HEK293 (cell line): ENCODE measurements around the gene TNFAIP2.

Source experiments
- CTCF ChIA-PET: fragments of 350-600 bp; formaldehyde crosslinking; extraction: SDS; loops from one replicate; lab custom pipeline; 2021; ENCODE audit warnings: antibody characterized with exemption; lab: Yijun Ruan, JAX
- POLR2A ChIA-PET: fragments of 300-600 bp; formaldehyde crosslinking; extraction: SDS; loops from one replicate; lab custom pipeline; 2020; ENCODE audit warnings: antibody characterized with exemption, inconsistent platforms; lab: Yijun Ruan, JAX
- H3K27ac ChIP-seq: fragments of 200-500 bp; sonication (Bioruptor generic); 2 replicates; pipeline ENCODE4 v1.5.1; 2014; ENCODE audit warnings: low read depth, low read length, control low read depth, inconsistent platforms; ENCODE audit errors: extremely low read depth
- H3K36me3 ChIP-seq, 2 experiments: fragments of 200-500 bp in 1 of 2; sonication (Bioruptor generic) in 1 of 2; 1 replicate in 1 of 2; 2 replicates in 1 of 2; pipeline ENCODE4 v1.5.1; 2014 to 2017; ENCODE audit warnings: inconsistent platforms in 2 of 2, low read length in 2 of 2; ENCODE audit not compliant: control insufficient read depth in 2 of 2, insufficient read depth in 1 of 2
- H3K4me1 ChIP-seq: fragments of 200-500 bp; sonication (Bioruptor generic); 2 replicates; pipeline ENCODE4 v1.5.1; 2014; ENCODE audit warnings: mild to moderate bottlenecking, low read length, inconsistent platforms; ENCODE audit not compliant: control insufficient read depth, insufficient read depth
- H3K4me3 ChIP-seq: 2 replicates; pipeline ENCODE4 v1.5.1; 2011; ENCODE audit warnings: low read depth, mild to moderate bottlenecking, control low read depth, low read length, moderate library complexity
- H3K9me3 ChIP-seq: fragments of 200-500 bp; sonication (Bioruptor generic); 2 replicates; pipeline ENCODE4 v1.5.1; 2014; ENCODE audit warnings: low read depth, low read length, inconsistent platforms; ENCODE audit not compliant: control insufficient read depth, insufficient read depth
- BCL11A ChIP-seq: fragments of 450-650 bp; formaldehyde crosslinking; IDR thresholded peaks from 2 replicates; pipeline ENCODE4 v1.5.1; 2016; ENCODE audit warnings: low read depth, missing biosample characterization, missing genetic modification characterization
- GFI1B ChIP-seq: fragments of 450-650 bp; formaldehyde crosslinking; IDR thresholded peaks from 2 replicates; pipeline ENCODE4 v1.5.1; 2016; ENCODE audit warnings: missing biosample characterization, missing genetic modification characterization
- PBX3 ChIP-seq: sonication (generic); formaldehyde crosslinking; IDR thresholded peaks from 2 replicates; pipeline ENCODE4 v1.8.1; 2022; ENCODE audit warnings: mild to moderate bottlenecking, moderate library complexity, missing genetic modification reagents
- REST ChIP-seq: fragments of 450-650 bp; formaldehyde crosslinking; IDR thresholded peaks from 2 replicates; pipeline ENCODE4 v1.5.1; 2016; ENCODE audit warnings: missing biosample characterization, missing genetic modification characterization
- SALL2 ChIP-seq: fragments of 450-650 bp; formaldehyde crosslinking; IDR thresholded peaks from 2 replicates; pipeline ENCODE4 v1.5.0; 2017; ENCODE audit warnings: missing biosample characterization, mild to moderate bottlenecking, missing genetic modification characterization, borderline replicate concordance
- TRIM28 ChIP-seq: IDR thresholded peaks from 2 replicates; pipeline ENCODE4 v1.6.1; 2011; ENCODE audit warnings: low read length, control low read depth, borderline replicate concordance
- YY1 ChIP-seq: fragments of 450-650 bp; formaldehyde crosslinking; IDR thresholded peaks from 2 replicates; pipeline ENCODE4 v1.5.1; 2018; ENCODE audit warnings: missing biosample characterization, missing genetic modification characterization
- ZBTB26 ChIP-seq: fragments of 450-650 bp; formaldehyde crosslinking; optimal IDR thresholded peaks from 2 replicates; pipeline ENCODE3; 2016; ENCODE audit warnings: missing biosample characterization, mild to moderate bottlenecking, missing genetic modification characterization
- ZBTB7A ChIP-seq: fragments of 450-650 bp; formaldehyde crosslinking; IDR thresholded peaks from 2 replicates; pipeline ENCODE4 v1.5.1; 2016; ENCODE audit warnings: low read depth, missing biosample characterization, missing genetic modification characterization
- ZNF169 ChIP-seq: fragments of 450-650 bp; formaldehyde crosslinking; IDR thresholded peaks from 2 replicates; pipeline ENCODE4 v1.5.1; 2016; ENCODE audit warnings: missing biosample characterization, missing genetic modification characterization
- ZNF292 ChIP-seq: fragments of 450-650 bp; formaldehyde crosslinking; IDR thresholded peaks from 2 replicates; pipeline ENCODE4 v1.5.1; 2016; ENCODE audit warnings: low read depth, missing biosample characterization, missing genetic modification characterization, borderline replicate concordance
- ZNF324 ChIP-seq: fragments of 450-650 bp; formaldehyde crosslinking; IDR thresholded peaks from 2 replicates; pipeline ENCODE4 v1.5.1; 2016; ENCODE audit warnings: missing biosample characterization, missing genetic modification characterization
- ZNF518A ChIP-seq: fragments of 450-650 bp; formaldehyde crosslinking; conservative IDR thresholded peaks from 2 replicates; pipeline ENCODE4 v1.5.1; 2016; ENCODE audit warnings: low read depth, missing biosample characterization, missing genetic modification characterization
- ZNF530 ChIP-seq: fragments of 450-650 bp; formaldehyde crosslinking; IDR thresholded peaks from 2 replicates; pipeline ENCODE4 v1.5.1; 2016; ENCODE audit warnings: low read depth, missing biosample characterization, missing genetic modification characterization
- ZNF558 ChIP-seq: fragments of 450-650 bp; formaldehyde crosslinking; IDR thresholded peaks from 2 replicates; pipeline ENCODE4 v1.5.1; 2016; ENCODE audit warnings: missing biosample characterization, missing genetic modification characterization
- ZNF621 ChIP-seq: fragments of 450-650 bp; formaldehyde crosslinking; IDR thresholded peaks from 2 replicates; pipeline ENCODE4 v1.5.1; 2017; ENCODE audit warnings: missing biosample characterization, missing genetic modification characterization
- ZNF76 ChIP-seq: fragments of 450-650 bp; formaldehyde crosslinking; IDR thresholded peaks from 2 replicates; pipeline ENCODE4; 2016; ENCODE audit warnings: low read depth, missing biosample characterization, missing genetic modification characterization, borderline replicate concordance
- ZNF830 ChIP-seq: fragments of 450-650 bp; IDR thresholded peaks from 2 replicates; pipeline ENCODE4 v1.5.0; 2018; ENCODE audit warnings: missing biosample characterization, missing genetic modification characterization, low read depth, mild to moderate bottlenecking, moderate library complexity
- ZSCAN4 ChIP-seq: fragments of 450-650 bp; formaldehyde crosslinking; IDR thresholded peaks from 2 replicates; pipeline ENCODE4 v1.5.1; 2017; ENCODE audit warnings: missing biosample characterization, missing genetic modification characterization

The TNFAIP2 gene

GRCh38 chr14:103115845-103116572 is 7.3 kb upstream of the TNFAIP2 start:
- Histone ChIP-seq H3K4me3 (no peak overlapping the region), H3K4me1 (no peaks in the 10 kb centered on the region), H3K27ac (no peak overlapping the region), H3K9me3 (no peaks in the 10 kb centered on the region), H3K36me3 (no peaks in the 10 kb centered on the region)
- POLR2A ChIA-PET, result no interaction called here
- TF ChIP-seq ZNF518A (tag by site-specific recombination) (no peak), ZNF76 (tag by site-specific recombination) (no peak), ZNF621 (no peak), ZNF558 (tag by site-specific recombination) (no peak), ZNF530 (tag by site-specific recombination) (no peak)
- CTCF ChIA-PET, result interaction anchor here (0.5 to 3.3 kb wide), 3 partner anchors 9 to 180 kb away, joined by 3 to 17 read pairs (median 4); no protein-coding TSS in a partner anchor

- ChIA-PET POLR2A (no interaction called here), CTCF (interaction anchor here (0.5 to 3.3 kb wide), 2 partner anchors 12 to 179 kb away, joined by 3 to 17 read pairs; no protein-coding TSS in a partner anchor)
- Histone ChIP-seq H3K4me3 (no peak overlapping the region), H3K9me3 (no peaks in the 10 kb centered on the region), H3K27ac (no peak overlapping the region), H3K36me3 (no peaks in the 10 kb centered on the region), H3K4me1 (no peaks in the 10 kb centered on the region)
- no peak for TF ChIP-seq SALL2
- TF ChIP-seq TRIM28, result no peak
- TF ChIP-seq ZNF324 (tag by site-specific recombination), result no peak
- TF ChIP-seq ZBTB26, result no peak
- TF ChIP-seq YY1 (tag by site-specific recombination), result no peak
- no peak for TF ChIP-seq ZNF558 (tag by site-specific recombination)
- TF ChIP-seq ZBTB7A, result no peak
- no peak for TF ChIP-seq REST (tag by site-specific recombination)
- no peak for TF ChIP-seq ZNF292 (tag by site-specific recombination)
- no peak for TF ChIP-seq PBX3 (CRISPR knock-in tag)
- no peak for TF ChIP-seq GFI1B (tag by site-specific recombination)
- no peak for TF ChIP-seq ZNF169
- no peak for TF ChIP-seq ZNF830
- TF ChIP-seq BCL11A (tag by site-specific recombination), result no peak
- no peak for TF ChIP-seq ZSCAN4 (tag by site-specific recombination)
Observed at GRCh38 chr14:103116636-103117035, 6.6 kb upstream of the TNFAIP2 start.
